GM19463 (cell line): Measurements from ENCODE around the gene ESRP2.

Source experiments
- ATAC-seq: cut with Tn5 transposase; IDR thresholded peaks from one replicate; pipeline ENCODE4 v1.9.1; 2021; ENCODE audit warnings: mild to moderate bottlenecking, moderate library complexity; ENCODE audit not compliant: unreplicated experiment

Gene ESRP2

GRCh38 chr16:68242926-68243858, 7.3 kb upstream of the ESRP2 start:
- ATAC-seq = no peak

GRCh38 chr16:68242085-68242484, 6.2 kb upstream of the ESRP2 start:
- no peak for ATAC-seq

DNA sequence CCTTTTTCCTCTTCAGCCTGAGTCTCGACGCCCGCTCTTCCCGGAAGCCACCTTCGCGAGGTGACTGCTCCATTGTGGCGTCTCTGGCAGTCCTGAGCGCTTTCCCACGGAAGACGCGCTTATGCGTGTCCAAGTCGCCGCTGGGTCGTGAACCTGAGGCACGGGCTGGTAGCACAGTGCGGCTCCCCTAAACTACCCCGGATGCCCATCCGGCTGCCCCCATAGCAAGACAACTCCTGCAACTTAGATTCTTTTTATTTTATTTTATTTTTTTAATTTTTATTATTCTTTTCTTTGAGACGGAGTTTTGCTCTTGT, 2.1 kb upstream of the ESRP2 start:
- ATAC-seq = peak; percentile 18

GRCh38 chr16:68237243-68238028, 1.5 kb upstream of the ESRP2 start:
- peak; percentile 78 for ATAC-seq

GRCh38 chr16:68236826-68237242, 907 bp upstream of the ESRP2 start:
- ATAC-seq = no peak

DNA sequence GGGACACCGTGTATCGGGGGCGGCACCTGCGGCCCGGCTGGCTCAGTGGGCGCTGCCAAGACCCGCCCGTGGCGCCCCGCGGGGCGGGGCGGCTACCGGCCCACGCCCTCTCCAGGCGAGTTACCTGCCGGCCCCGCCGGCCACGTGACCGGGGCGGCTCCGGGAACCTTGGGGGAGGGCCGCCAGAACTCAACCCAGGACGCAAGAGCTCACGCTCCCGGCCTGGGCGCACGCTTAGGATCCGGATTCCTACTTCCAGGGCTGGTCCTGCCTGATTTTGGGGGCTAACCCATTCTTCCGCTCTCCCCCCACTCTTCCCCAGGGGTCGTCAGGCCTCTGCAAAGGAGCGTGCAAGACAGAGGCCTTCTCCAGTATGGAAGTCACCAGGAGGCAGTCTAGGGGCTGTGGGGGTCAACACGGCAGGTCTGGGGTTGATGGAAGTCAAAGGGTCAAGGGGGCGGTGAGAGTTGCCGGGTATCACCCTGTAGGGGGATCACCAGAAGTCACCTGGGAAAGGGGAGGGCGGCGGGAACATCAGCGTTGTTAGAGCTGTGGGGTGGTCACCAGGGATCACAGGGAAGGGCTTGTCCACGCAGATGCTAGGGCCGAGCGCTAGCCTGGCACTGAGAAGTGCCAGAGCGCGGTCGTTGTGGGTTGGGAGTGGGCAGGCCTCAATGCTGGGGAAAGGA, 354 bp upstream of the ESRP2 start:
- ATAC-seq = no peak

GRCh38 chr16:68235108-68235886, 630 bp downstream of the ESRP2 start:
- no peak for ATAC-seq

DNA sequence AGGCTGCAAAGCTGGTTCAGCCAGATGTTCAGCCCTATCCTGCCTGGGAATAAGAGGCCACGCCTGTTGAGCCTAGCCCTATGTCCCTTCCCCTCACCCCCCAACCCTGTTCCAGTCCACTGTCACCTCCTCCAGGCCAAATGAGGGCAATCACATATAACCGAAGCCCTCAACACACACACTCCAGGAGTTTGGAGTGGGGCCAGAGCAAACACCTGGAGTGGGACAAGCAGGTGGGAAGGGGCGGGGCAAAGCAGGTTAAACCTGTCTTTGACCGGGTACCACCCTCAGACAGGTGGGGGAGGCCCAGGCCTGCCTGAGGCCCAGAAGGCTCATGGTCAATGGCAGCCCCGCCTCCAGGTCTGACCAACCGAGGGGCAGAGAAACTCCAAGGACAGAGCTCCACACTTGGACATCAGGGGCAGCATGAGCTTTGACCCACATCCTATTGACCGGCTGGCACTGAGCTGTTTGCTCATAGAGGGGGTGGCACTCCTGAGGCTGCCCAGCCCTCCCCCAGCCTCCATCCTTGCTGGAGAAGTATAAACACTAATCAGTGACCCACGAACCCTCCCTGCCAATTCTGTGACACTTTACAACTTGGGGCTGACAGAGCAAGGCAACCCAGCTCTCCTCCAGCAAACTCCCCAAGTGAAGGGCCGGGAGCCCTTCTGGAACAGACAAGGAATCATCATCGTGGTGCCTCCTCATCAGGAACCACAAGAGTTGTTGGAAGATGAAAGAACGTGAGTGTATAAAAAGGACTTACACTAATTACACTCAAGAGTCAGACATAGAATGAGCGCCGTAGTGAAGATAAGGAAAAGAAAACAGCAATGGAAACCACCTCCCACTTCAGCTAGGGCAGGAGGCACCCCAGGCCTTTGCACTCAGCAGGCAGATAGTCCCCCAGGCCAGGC, 1.5 kb downstream of the ESRP2 start:
- ATAC-seq = no peak

DNA sequence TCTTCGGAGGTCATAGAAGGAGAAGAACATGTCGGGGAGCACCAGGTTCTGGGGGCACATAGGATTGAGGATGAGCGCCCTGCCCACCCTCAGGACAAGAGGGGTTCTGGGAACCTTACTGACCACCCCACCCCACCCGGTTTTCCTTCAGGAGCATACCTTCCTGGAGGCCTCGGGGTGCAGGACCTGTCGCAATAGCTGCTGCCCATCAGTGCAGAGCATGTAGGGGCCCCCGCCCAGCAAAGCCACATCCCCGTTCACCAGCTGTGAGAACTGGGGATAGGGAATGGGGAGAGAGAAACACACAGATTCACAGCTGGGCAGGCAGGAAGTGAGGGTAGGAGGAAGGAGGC, 2.1 kb downstream of the ESRP2 start:
- no peak for ATAC-seq

DNA sequence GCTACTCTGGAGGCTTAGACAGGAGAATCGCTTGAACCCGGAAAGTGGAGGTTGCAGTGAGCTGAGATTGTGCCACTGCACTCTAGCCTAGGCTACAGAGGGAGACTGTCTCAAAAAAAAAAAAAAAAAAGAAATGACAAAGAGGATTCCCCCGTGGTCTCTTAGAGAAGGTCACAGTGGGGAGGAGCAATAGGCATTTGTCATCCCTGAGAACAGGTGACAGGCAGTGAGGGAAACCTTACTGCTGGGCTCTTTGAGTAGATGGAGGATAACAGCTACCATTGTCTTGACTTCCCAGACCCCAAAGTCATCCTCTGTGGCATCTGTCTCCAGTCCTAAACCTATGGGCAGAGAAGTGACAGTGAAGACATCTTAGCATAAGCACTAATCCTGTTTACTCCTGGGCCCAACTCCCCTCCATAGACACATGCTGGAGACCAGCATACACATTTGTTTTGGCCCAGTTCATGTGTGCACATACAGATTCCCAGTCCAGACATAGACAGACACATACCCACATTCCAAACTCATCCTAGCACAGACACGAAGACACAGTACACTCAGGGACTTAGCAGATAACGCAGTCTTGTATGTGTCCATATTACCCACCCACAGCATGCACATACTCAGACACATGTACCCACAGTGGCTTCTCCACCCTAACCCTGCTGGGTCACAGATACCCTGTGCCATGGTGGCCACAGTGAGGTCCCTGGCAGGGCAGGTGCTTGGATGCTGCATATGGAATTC, 2.7 kb downstream of the ESRP2 start:
- no peak for ATAC-seq

GRCh38 chr16:68232335-68232734, 3.6 kb downstream of the ESRP2 start:
- no peak for ATAC-seq

DNA sequence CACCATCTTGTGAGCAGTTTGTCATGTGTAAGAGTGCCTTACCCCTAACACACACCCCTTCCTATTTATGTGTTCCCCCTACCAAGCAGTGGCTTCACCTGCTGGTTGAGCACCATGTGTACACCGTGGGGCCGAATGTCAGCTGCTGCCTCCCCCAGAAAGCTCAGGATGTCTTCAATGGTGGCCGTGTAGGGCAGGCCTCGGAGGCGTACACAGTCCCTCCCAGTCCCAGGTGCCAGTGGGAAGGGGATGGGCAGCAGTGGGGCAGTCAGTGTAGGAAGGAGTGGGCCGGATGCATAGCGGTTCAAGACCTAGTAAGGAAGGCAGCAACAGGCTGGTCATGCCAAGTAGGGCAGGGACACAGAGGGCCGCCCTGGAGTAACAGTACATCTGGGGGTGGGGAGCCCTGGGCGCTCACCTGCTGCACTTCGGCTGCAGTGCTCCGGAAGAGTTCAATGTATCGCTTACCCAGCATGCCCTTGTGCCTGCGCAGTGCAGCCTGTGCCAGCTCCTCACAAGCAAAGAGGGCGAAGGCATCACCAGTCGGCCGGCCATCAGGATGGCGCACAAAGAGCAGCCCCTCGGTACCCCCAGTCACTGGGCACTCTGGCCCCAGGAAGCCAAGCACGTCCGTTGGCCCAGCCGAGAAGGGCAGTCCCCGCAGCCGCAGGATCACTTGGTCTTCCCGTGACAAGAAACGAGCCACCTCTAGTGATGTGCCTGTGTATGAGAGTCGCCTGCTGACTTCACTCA, 4.4 kb downstream of the ESRP2 start:
- no peak for ATAC-seq

DNA sequence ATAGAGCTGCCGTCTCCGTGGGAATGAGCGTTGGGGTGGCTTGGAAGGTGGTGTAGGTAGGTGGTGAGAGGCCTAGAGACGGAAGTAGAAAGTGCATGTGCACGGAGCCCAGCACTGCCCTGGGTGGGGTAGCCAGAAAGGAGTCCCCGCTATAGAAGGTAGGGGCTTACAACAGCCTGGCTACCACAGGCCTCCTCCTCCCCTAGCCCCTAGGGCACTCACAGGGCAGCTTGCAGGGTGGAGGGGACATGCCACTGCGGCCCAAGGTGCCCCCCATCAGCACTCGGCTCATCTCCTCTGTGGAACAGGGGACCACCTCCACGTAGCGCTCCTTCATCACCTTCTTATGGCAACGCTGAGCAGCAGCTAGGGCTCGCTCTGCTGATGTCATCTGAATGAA, 5.0 kb downstream of the ESRP2 start:
- no peak for ATAC-seq

DNA sequence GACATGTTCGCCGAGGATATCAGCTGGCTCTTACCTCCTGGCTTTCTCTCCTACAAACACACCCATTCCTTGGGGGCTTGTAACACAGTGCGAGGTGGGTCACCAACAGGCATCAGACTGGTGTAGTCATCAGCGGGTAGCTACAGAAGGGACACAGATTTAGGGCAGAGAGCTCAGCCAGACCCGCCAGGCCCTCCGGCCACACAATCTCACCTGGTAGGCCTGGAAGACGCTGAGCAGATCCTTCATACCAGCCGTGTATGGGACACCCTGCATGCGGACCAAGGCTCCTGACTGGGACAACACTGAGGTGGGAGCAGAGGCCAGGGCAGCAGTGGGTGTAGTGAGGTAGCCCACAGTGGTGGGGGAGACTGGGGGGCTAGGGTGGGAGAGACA, 5.8 kb downstream of the ESRP2 start:
- no peak for ATAC-seq

DNA sequence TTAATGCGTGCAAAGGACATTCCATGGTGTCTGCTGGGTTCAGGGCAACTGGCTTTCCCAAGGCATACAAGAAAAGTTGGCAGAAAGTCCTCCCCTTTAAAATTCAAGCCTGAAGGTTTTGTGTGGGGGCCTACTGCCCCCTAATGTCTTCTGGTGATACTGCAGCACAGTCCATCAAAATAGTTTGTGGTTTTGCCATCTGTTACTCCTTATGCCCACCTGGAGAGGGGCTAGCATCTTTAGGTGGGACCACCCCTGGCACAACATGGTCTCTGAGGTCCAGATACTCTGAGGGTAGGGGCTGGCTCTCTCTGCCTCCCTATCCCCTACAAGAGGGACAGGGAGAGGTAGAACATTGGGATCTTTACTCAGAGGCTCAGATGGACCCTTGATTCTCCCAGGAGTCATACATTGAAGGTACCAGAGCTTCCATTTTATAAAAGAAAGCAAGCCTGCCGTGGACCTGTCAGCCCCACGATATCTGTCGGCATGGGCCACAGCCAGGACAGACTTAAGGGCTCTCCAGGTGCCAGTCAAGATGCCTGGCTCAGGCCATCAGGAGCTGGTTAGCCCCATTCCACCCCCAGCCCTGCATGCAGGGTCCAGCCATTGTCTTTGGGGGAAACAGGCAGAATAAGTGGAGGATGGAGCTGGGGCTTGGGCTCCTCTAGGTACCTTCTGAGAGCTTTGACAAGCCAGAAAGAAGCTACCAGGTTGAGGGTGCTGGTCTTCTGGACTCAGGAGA, 6.3 kb downstream of the ESRP2 start:
- no peak for ATAC-seq

- ATAC-seq = no peak
Observed at GRCh38 chr16:68228652-68229051, 7.3 kb downstream of the ESRP2 start.

DNA sequence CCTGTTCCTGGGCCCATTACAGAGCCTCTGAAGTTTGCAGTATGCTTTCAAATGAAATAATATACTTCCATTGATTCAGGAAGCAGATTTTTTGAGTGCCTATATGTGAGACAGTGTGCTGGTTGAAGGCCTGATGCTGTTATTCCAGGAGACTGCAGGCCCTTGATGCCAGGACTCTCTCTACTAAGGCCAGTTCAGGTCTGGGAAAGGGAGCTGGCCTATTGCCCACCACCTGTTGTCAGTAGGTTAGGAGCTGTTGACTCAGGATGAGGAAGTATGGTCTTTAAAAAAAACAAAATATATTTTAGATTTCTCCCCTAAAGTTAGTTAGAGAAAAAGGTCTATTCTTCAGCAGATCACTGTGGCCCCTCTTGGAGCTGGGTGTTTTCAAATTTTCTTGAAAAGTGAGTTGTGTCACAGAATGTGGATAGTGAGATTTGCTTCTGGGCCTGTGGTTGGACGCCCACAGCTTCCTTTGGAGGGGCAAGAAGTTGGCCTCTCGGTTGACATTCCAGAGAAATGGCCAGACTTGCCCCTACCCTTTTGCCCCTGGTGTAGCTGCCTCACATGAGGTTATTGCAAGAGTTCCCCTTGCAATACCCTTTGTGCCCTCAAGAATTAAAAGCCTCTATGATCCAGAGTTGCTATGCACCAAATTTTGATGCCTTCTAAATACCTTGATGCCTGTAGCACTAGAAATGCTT, 7.9 kb downstream of the ESRP2 start:
- ATAC-seq = no peak
